WTC11 (cell line): Measurements from ENCODE around the gene GRK3. TPM values are rescaled to one million over a fixed set of nuclear protein-coding genes. Genes with fewer than 3 reads are reported as not detected.
A peak's percentile ranks its signal among the peaks of the same experiment; 100 is the strongest.

Source experiments
- ATAC-seq: fragments of 200-7000 bp; cut with Tn5 transposase; 2 replicates; pipeline ENCODE4 v1.10.0; 2021; ENCODE audit warnings: mild to moderate bottlenecking, moderate library complexity
- CTCF ChIA-PET: fragments of 300-600 bp; sonication (Branson Sonifier 250); formaldehyde crosslinking; loops from one replicate; lab custom pipeline; 2021; ENCODE audit warnings: antibody characterized with exemption; lab: Charles Lee
- POLR2A ChIA-PET: fragments of 350-600 bp; sonication (Branson Sonifier 250); formaldehyde crosslinking; loops from one replicate; lab custom pipeline; 2021; ENCODE audit warnings: antibody characterized with exemption; lab: Charles Lee
- DNase-seq: peaks from one replicate; pipeline ENCODE4 v3.0.0; 2021; ENCODE audit warnings: low spot score
- H3K27ac Mint-ChIP-seq: 2 replicates; pipeline ENCODE4 v1.8.0; 2021; ENCODE audit warnings: mixed read lengths
- H3K27me3 Mint-ChIP-seq: 2 replicates; pipeline ENCODE4 v1.8.0; 2021; ENCODE audit warnings: low read depth, mild to moderate bottlenecking, moderate library complexity, mixed read lengths
- H3K36me3 Mint-ChIP-seq: 2 replicates; pipeline ENCODE4 v1.8.0; 2021; ENCODE audit warnings: mixed read lengths
- H3K4me1 Mint-ChIP-seq: 2 replicates; pipeline ENCODE4 v1.8.0; 2022; ENCODE audit warnings: mixed read lengths
- H3K4me3 Mint-ChIP-seq: 2 replicates; pipeline ENCODE4 v1.8.0; 2021; ENCODE audit warnings: mild to moderate bottlenecking, moderate library complexity, mixed read lengths
- H3K9me3 Mint-ChIP-seq: 2 replicates; pipeline ENCODE4 v1.8.0; 2021; ENCODE audit warnings: mixed read lengths
- CREM ChIP-seq: sonication (generic); formaldehyde crosslinking; IDR thresholded peaks from 2 replicates; pipeline ENCODE4 v1.8.1; 2022; ENCODE audit warnings: mild to moderate bottlenecking, missing genetic modification reagents, moderate library complexity
- FOXJ3 ChIP-seq: sonication (generic); formaldehyde crosslinking; IDR thresholded peaks from 2 replicates; pipeline ENCODE4 v1.9.0; 2021; ENCODE audit warnings: missing genetic modification reagents, mild to moderate bottlenecking, borderline replicate concordance
- NR2C2 ChIP-seq: sonication (generic); formaldehyde crosslinking; IDR thresholded peaks from 2 replicates; pipeline ENCODE4 v1.8.0; 2022; ENCODE audit warnings: mild to moderate bottlenecking, missing genetic modification reagents
- ZNF416 ChIP-seq: fragments of 250-450 bp; sonication (Bioruptor Pico); IDR thresholded peaks from 2 replicates; pipeline ENCODE4 v1.9.0; 2021; ENCODE audit warnings: mild to moderate bottlenecking, inconsistent platforms
- ZNF671 ChIP-seq: fragments of 250-450 bp; sonication (Bioruptor Pico); IDR thresholded peaks from 2 replicates; pipeline ENCODE4 v1.8.0; 2021; ENCODE audit warnings: mild to moderate bottlenecking
- total RNA-seq: library from RNA; stranded (reverse); gene quantifications from 3 replicates; pipeline ENCODE4 v1.2.3, GENCODE V29; 2021
- TF ChIP-seq, protein P1 (sequence below): sonication (generic); formaldehyde crosslinking; IDR thresholded peaks from 2 replicates; pipeline ENCODE4 v1.8.1; 2022; ENCODE audit warnings: missing genetic modification reagents, borderline replicate concordance
- TF ChIP-seq, protein P2 (sequence below): sonication (generic); formaldehyde crosslinking; IDR thresholded peaks from 2 replicates; pipeline ENCODE4 v1.8.1; 2022; ENCODE audit warnings: mild to moderate bottlenecking, missing genetic modification reagents, moderate library complexity, borderline replicate concordance
- TF ChIP-seq, protein P3 (sequence below): fragments of 250-450 bp; sonication (Bioruptor Pico); IDR thresholded peaks from 2 replicates; pipeline ENCODE4 v1.9.0; 2021; ENCODE audit warnings: mild to moderate bottlenecking
- TF ChIP-seq, protein P4 (sequence below): sonication (generic); formaldehyde crosslinking; IDR thresholded peaks from 2 replicates; pipeline ENCODE4 v1.8.1; 2022; ENCODE audit warnings: low read depth, missing genetic modification reagents, borderline replicate concordance

The GRK3 gene
- total RNA-seq, 1 experiment from 2014 or later = 27.1 TPM

DNA sequence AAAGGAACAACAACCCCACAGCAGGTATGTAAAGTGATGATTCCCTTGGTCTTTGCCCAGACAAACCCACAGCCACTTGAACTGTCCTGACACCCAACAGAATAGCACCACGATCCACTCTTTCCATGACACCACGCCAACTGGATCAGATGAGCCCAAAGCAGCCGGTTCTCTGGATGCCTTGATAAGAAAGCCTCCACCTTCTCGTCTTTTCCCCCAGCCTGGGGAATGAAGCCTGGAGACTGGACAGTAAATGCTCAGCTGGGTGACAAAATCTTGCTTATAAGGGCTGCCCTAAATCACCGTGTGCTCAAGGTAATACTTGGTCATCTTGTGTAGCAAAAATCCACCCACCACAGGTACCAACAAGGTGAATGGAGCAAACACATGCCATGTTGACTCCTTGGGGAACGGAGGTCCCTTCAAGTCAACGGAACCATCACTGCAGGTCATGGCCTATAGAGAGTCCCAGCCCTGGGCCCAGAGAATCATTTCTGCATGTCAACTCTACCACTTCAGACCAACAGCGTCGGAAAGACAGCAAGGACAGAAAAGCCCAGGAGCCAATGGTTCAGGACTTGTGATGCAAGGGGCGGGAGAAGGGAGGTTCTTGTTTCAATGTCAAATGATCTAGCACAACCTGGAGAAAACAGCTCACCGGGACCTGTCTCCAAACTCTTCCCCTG, 175.3 kb downstream of the GRK3 start:
- POLR2A ChIA-PET = no interaction called here

DNA sequence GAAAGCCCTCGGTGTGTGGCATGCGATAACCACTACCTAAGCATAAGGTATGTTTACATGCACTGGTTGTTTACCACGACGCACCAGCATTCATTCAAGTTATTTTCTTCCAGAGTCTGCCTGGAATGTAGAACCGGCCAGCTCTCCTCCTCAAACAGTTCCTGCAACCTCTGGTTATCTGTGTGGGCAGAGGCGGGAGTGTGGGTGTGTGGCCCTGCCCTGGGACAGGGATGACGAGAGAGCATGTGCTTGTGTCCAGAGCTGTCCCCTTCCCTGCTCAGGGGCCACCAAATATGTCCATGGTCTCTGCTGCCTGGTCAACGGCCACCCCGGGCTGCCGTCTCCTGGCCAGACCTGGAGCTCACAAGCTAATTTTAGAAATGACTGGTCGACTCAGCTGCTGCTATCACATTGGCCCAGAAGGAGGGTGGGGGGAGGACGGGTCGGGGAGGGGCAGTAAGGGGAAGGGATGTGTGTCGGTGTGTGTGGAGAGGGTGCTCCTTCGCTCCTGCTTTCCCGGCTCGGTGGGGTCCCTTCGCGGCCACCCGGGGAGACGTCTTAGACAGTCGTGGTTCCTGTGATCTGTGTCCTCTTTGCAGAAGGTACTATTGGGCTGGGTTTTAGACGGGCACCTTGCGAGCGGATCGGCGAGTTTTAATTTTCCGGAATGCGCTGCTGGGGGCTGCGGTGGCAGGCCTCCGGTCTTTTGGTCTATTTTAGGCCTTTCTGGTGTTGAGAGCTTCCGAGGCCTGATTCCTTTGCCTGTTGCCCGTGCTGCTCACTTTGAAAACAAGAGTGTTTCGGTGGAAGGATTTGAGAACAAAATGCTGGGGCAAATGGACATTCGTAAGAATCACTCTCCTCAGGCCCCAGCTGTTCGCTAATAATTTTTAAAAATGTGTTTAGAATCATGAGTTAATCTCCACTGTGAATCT, 177.5 kb downstream of the GRK3 start, which contains the start of gene MYO18B:
Gene MYO18B, plus strand, starts transcription at position 497 of the 935 bp plus-strand sequence. CDS start 18,905 bp downstream, outside the sequence.
- POLR2A ChIA-PET = no interaction called here

More for the DNA sequence above, 175.3 kb downstream of the GRK3 start:
- Mint-ChIP-seq H3K4me3 (no peak overlapping the region), H3K27me3 (no peaks in the 10 kb centered on the region), H3K4me1 (peaks cover 3% of the 10 kb centered on the region; the same call in 1 of the 2 replicates), H3K27ac (no peak overlapping the region), H3K36me3 (no peaks in the 10 kb centered on the region), H3K9me3 (peaks cover 3% of the 10 kb centered on the region; the same call in 1 of the 2 replicates)
- DNase-seq = no peak
- no peak for ATAC-seq
- CTCF ChIA-PET = interaction anchor here (2.5 kb wide), 1 partner anchor 33 kb away, joined by 10 read pairs; no protein-coding TSS in a partner anchor
- TF ChIP-seq, protein P1, sequence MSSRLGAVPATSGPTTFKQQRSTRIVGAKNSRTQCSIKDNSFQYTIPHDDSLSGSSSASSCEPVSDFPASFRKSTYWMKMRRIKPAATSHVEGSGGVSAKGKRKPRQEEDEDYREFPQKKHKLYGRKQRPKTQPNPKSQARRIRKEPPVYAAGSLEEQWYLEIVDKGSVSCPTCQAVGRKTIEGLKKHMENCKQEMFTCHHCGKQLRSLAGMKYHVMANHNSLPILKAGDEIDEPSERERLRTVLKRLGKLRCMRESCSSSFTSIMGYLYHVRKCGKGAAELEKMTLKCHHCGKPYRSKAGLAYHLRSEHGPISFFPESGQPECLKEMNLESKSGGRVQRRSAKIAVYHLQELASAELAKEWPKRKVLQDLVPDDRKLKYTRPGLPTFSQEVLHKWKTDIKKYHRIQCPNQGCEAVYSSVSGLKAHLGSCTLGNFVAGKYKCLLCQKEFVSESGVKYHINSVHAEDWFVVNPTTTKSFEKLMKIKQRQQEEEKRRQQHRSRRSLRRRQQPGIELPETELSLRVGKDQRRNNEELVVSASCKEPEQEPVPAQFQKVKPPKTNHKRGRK (CRISPR knock-in tag) = no peak
- TF ChIP-seq CREM (CRISPR knock-in tag) = no peak
- no peak for TF ChIP-seq ZNF416 (CRISPR knock-in tag)
- no peak for TF ChIP-seq ZNF671
- no peak for TF ChIP-seq FOXJ3 (CRISPR knock-in tag)
- TF ChIP-seq NR2C2 = no peak

DNA sequence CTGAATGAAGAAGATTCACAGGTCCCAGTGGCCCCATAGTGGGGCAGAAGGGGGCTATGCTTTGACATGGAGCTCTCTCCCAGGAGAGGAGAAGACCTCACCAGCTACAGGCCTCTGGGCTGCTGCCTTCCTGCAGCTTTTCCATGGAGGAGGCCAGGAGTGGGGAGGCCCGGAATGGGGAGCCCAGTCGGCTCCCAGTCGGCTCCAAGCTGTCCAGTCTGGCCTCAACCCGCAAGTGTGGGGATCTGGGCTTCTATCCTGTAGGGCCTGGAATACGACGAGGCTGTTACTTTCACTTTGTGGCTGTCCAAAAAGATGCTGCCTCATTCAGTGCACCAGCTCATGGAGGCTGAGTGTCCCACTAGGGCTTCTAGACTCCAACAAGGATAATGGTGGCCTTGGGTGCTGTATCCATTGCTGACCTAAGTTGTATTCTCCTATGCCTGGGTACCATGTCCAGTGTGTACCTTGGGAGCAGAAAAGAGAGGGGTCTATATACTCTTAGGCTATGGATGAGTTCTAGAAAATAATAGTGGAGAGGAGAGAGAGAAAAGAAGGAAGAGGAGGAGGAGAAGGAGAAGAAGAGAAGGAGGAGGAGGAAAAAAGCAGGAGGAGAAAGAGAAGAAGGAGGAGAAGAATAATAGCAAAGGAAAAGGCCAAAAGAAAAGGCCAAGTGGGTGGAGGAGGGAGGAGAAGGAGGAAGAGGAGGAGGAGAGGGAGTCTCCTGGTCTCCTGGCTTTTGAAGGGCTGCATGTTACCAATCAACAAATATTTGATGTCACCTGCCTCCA, 178.6 kb downstream of the GRK3 start:
- TF ChIP-seq, protein P2, sequence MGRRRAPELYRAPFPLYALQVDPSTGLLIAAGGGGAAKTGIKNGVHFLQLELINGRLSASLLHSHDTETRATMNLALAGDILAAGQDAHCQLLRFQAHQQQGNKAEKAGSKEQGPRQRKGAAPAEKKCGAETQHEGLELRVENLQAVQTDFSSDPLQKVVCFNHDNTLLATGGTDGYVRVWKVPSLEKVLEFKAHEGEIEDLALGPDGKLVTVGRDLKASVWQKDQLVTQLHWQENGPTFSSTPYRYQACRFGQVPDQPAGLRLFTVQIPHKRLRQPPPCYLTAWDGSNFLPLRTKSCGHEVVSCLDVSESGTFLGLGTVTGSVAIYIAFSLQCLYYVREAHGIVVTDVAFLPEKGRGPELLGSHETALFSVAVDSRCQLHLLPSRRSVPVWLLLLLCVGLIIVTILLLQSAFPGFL (CRISPR knock-in tag) = no peak
- TF ChIP-seq, protein P1 (CRISPR knock-in tag) = 0 out of 2 replicates have a peak, but pooled peaks have one; percentile 28
- DNase-seq = no peak
- H3K27ac Mint-ChIP-seq = no peak overlapping the region
- H3K4me3 Mint-ChIP-seq = no peak overlapping the region
- ATAC-seq = no peak
- ChIA-PET CTCF (no interaction called here), POLR2A (no interaction called here)
- H3K36me3 Mint-ChIP-seq = no peaks in the 10 kb centered on the region
- no peaks in the 10 kb centered on the region for H3K27me3 Mint-ChIP-seq
- peaks cover 3% of the 10 kb centered on the region; the same call in 1 of the 2 replicates for H3K9me3 Mint-ChIP-seq
- H3K4me1 Mint-ChIP-seq = peaks cover 3% of the 10 kb centered on the region; the same call in 1 of the 2 replicates

More for the DNA sequence above, 177.5 kb downstream of the GRK3 start, which contains the start of gene MYO18B:
- H3K4me1 Mint-ChIP-seq = peaks cover 3% of the 10 kb centered on the region; the same call in 1 of the 2 replicates
- no peaks in the 10 kb centered on the region for H3K36me3 Mint-ChIP-seq
- no peak for DNase-seq
- H3K4me3 Mint-ChIP-seq = no peak within 1 kb of the TSS
- CTCF ChIA-PET = interaction anchor here (0.6 to 2.5 kb wide), 2 partner anchors 31 to 408 kb away, joined by 3 to 10 read pairs; no protein-coding TSS in a partner anchor
- no peak for ATAC-seq
- H3K9me3 Mint-ChIP-seq = peaks cover 3% of the 10 kb centered on the region; the same call in 1 of the 2 replicates
- no peak within 1 kb of the TSS for H3K27ac Mint-ChIP-seq
- TF ChIP-seq, protein P3, sequence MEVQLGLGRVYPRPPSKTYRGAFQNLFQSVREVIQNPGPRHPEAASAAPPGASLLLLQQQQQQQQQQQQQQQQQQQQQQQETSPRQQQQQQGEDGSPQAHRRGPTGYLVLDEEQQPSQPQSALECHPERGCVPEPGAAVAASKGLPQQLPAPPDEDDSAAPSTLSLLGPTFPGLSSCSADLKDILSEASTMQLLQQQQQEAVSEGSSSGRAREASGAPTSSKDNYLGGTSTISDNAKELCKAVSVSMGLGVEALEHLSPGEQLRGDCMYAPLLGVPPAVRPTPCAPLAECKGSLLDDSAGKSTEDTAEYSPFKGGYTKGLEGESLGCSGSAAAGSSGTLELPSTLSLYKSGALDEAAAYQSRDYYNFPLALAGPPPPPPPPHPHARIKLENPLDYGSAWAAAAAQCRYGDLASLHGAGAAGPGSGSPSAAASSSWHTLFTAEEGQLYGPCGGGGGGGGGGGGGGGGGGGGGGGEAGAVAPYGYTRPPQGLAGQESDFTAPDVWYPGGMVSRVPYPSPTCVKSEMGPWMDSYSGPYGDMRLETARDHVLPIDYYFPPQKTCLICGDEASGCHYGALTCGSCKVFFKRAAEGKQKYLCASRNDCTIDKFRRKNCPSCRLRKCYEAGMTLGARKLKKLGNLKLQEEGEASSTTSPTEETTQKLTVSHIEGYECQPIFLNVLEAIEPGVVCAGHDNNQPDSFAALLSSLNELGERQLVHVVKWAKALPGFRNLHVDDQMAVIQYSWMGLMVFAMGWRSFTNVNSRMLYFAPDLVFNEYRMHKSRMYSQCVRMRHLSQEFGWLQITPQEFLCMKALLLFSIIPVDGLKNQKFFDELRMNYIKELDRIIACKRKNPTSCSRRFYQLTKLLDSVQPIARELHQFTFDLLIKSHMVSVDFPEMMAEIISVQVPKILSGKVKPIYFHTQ (CRISPR knock-in tag) = no peak
- TF ChIP-seq, protein P4, sequence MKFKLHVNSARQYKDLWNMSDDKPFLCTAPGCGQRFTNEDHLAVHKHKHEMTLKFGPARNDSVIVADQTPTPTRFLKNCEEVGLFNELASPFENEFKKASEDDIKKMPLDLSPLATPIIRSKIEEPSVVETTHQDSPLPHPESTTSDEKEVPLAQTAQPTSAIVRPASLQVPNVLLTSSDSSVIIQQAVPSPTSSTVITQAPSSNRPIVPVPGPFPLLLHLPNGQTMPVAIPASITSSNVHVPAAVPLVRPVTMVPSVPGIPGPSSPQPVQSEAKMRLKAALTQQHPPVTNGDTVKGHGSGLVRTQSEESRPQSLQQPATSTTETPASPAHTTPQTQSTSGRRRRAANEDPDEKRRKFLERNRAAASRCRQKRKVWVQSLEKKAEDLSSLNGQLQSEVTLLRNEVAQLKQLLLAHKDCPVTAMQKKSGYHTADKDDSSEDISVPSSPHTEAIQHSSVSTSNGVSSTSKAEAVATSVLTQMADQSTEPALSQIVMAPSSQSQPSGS (CRISPR knock-in tag) = no peak
- no peaks in the 10 kb centered on the region for H3K27me3 Mint-ChIP-seq
